Parathyroid adenoma (tissue), 2 donors: ENCODE results near the gene FGA.

Experiments
- H2AFZ ChIP-seq: fragments of 300-600 bp; sonication (generic); one replicate; pipeline ENCODE4 v1.7.0; 2017; ENCODE audit warnings: antibody characterized with exemption, mild to moderate bottlenecking
- H3K27ac ChIP-seq: fragments of 300-600 bp; sonication (generic); one replicate; pipeline ENCODE4 v1.7.0; 2017
- H3K27me3 ChIP-seq: fragments of 300-600 bp; sonication (generic); one replicate; pipeline ENCODE4 v1.7.0; 2017; ENCODE audit warnings: low read length; ENCODE audit not compliant: control insufficient read depth, insufficient read depth
- H3K36me3 ChIP-seq: fragments of 300-600 bp; sonication (generic); one replicate; pipeline ENCODE4 v1.7.0; 2017; ENCODE audit warnings: low read length; ENCODE audit not compliant: control insufficient read depth, insufficient read depth
- H3K4me1 ChIP-seq: fragments of 300-600 bp; sonication (generic); one replicate; pipeline ENCODE4 v1.7.0; 2017; ENCODE audit warnings: control low read depth
- H3K4me2 ChIP-seq: fragments of 300-600 bp; sonication (generic); one replicate; pipeline ENCODE4 v1.7.0; 2017; ENCODE audit warnings: low read length
- H3K4me3 ChIP-seq: fragments of 300-600 bp; sonication (generic); one replicate; pipeline ENCODE4 v1.7.0; 2017; ENCODE audit warnings: low read depth, low read length
- H3K79me2 ChIP-seq: fragments of 300-600 bp; sonication (generic); one replicate; pipeline ENCODE4 v1.7.0; 2017; ENCODE audit warnings: control low read depth
- H3K9ac ChIP-seq: fragments of 300-600 bp; sonication (generic); one replicate; pipeline ENCODE4 v1.7.0; 2017; ENCODE audit warnings: mild to moderate bottlenecking
- H3K9me3 ChIP-seq: fragments of 300-600 bp; sonication (generic); one replicate; pipeline ENCODE4 v1.7.0; 2017; ENCODE audit warnings: low read length; ENCODE audit not compliant: control insufficient read depth
- CTCF ChIP-seq: fragments of 300-600 bp; sonication (generic); IDR thresholded peaks from one replicate; pipeline ENCODE4 v1.7.0; 2017; ENCODE audit warnings: antibody characterized with exemption, mild to moderate bottlenecking
- donor health status: primary hyperparathyroidism.

The FGA gene

GRCh38 chr4:154610582-154610981, 20.0 kb upstream of the FGA start:
- no peak overlapping the region for H3K4me3 ChIP-seq

GRCh38 chr4:154609532-154609931, 19.0 kb upstream of the FGA start:
- H3K79me2 ChIP-seq: no peaks in the 10 kb centered on the region
- no peaks in the 10 kb centered on the region for H3K9me3 ChIP-seq
- no peaks in the 10 kb centered on the region for H3K36me3 ChIP-seq
- TF ChIP-seq CTCF: no peak
- no peak overlapping the region for H3K27ac ChIP-seq
- no peak overlapping the region for H2AFZ ChIP-seq
- H3K9ac ChIP-seq: no peak overlapping the region
- H3K27me3 ChIP-seq: no peaks in the 10 kb centered on the region
- no peak overlapping the region for H3K4me2 ChIP-seq
- H3K4me1 ChIP-seq: no peaks in the 10 kb centered on the region
- no peak overlapping the region for H3K4me3 ChIP-seq

More at GRCh38 chr4:154610582-154610981, 20.0 kb upstream of the FGA start:
- Histone ChIP-seq H3K27me3 (no peaks in the 10 kb centered on the region), H3K27ac (no peak overlapping the region), H3K4me2 (no peak overlapping the region), H3K4me1 (no peaks in the 10 kb centered on the region), H3K9ac (no peak overlapping the region), H3K79me2 (no peaks in the 10 kb centered on the region), H3K9me3 (no peaks in the 10 kb centered on the region), H3K36me3 (no peaks in the 10 kb centered on the region), H2AFZ (no peak overlapping the region)
- TF ChIP-seq CTCF: no peak

GRCh38 chr4:154608361-154609252, 18.1 kb upstream of the FGA start:
- no peaks in the 10 kb centered on the region for H3K27me3 ChIP-seq
- no peaks in the 10 kb centered on the region for H3K9me3 ChIP-seq
- H3K79me2 ChIP-seq: no peaks in the 10 kb centered on the region
- no peak overlapping the region for H3K4me2 ChIP-seq
- H3K36me3 ChIP-seq: no peaks in the 10 kb centered on the region
- H3K4me3 ChIP-seq: no peak overlapping the region
- no peak overlapping the region for H3K9ac ChIP-seq
- no peak overlapping the region for H2AFZ ChIP-seq
- H3K27ac ChIP-seq: no peak overlapping the region
- TF ChIP-seq CTCF: no peak
- no peaks in the 10 kb centered on the region for H3K4me1 ChIP-seq

GRCh38 chr4:154606728-154607723, 16.5 kb upstream of the FGA start:
- Histone ChIP-seq H3K9ac (no peak overlapping the region), H3K9me3 (no peaks in the 10 kb centered on the region), H2AFZ (no peak overlapping the region), H3K4me2 (no peak overlapping the region), H3K4me1 (no peaks in the 10 kb centered on the region), H3K4me3 (no peak overlapping the region), H3K27me3 (no peaks in the 10 kb centered on the region), H3K36me3 (no peaks in the 10 kb centered on the region), H3K27ac (no peak overlapping the region), H3K79me2 (no peaks in the 10 kb centered on the region)
- TF ChIP-seq CTCF: no peak
